ENCODE measurements around the gene CCSER2. TPM values are rescaled to one million over a fixed set of nuclear protein-coding genes. Genes with fewer than 3 reads are reported as not detected.

The CCSER2 gene
- total RNA-seq, 1 experiment from 2014 or later: 44.1 TPM

GRCh38 chr10:84542522-84543490 is 214.4 kb downstream of the CCSER2 start:
- Histone ChIP-seq H3K4me3 (ENCODE audit: low read depth, low read length, poor library complexity, severe bottlenecking) (no peak overlapping the region), H3K9me3 (ENCODE audit: low read depth, low read length, poor library complexity, severe bottlenecking) (no peaks in the 10 kb centered on the region), H3K27ac (ENCODE audit: low read depth, low read length, poor library complexity, severe bottlenecking) (no peak overlapping the region), H3K4me1 (ENCODE audit: insufficient read depth, low read length, poor library complexity, severe bottlenecking) (no peaks in the 10 kb centered on the region), H3K27me3 (replicated peaks; ENCODE audit: insufficient read depth, low read depth, low read length, poor library complexity) (peaks cover 3% of the 10 kb centered on the region), H3K36me3 (ENCODE audit: insufficient read depth, low read length, poor library complexity, severe bottlenecking) (no peaks in the 10 kb centered on the region)
- TF ChIP-seq EZH2 (IDR thresholded peaks at IDR 0.05; ENCODE audit: borderline replicate concordance, low read depth, low read length, poor library complexity, severe bottlenecking) (no peak), CTCF (conservative IDR thresholded peaks at IDR 0.05; ENCODE audit: low read depth, low read length) (no peak)
- intact Hi-C loops (cut with micrococcal nuclease; ENCODE audit: unreplicated experiment): loop anchor here (10.0 kb wide), 1 partner anchor 1832 kb away; no protein-coding TSS in a partner anchor
- DNase-seq (ENCODE audit: low spot score): no peak
- CTCF ChIA-PET: no interaction called here
- no TSS peak for BruUV-seq (replicated peaks)
- POLR2A ChIA-PET (ENCODE audit: low non-redundant PET): interaction anchor here (0.6 kb wide), 1 partner anchor 386 kb away, joined by 19 read pairs; no protein-coding TSS in a partner anchor

- DNase-seq (ENCODE audit: low spot score): no peak
These were observed 215.6 kb downstream of the CCSER2 start for GRCh38 chr10:84543948-84544347.

GRCh38 chr10:84545651-84546050 is 217.3 kb downstream of the CCSER2 start:
- no peak for TF ChIP-seq CTCF (conservative IDR thresholded peaks at IDR 0.05; ENCODE audit: low read depth, low read length)
- TF ChIP-seq EZH2 (IDR thresholded peaks at IDR 0.05; ENCODE audit: borderline replicate concordance, low read depth, low read length, poor library complexity, severe bottlenecking): no peak

More at GRCh38 chr10:84543948-84544347, 215.6 kb downstream of the CCSER2 start:
- BruUV-seq (replicated peaks): no TSS peak
- intact Hi-C loops (cut with micrococcal nuclease; ENCODE audit: unreplicated experiment): loop anchor here (10.0 kb wide), 1 partner anchor 1831 kb away; no protein-coding TSS in a partner anchor
- H3K4me3 ChIP-seq (ENCODE audit: low read depth, low read length, poor library complexity, severe bottlenecking): no peak overlapping the region
- POLR2A ChIA-PET (ENCODE audit: low non-redundant PET): no interaction called here
- no peaks in the 10 kb centered on the region for H3K36me3 ChIP-seq (ENCODE audit: insufficient read depth, low read length, poor library complexity, severe bottlenecking)
- TF ChIP-seq CTCF (conservative IDR thresholded peaks at IDR 0.05; ENCODE audit: low read depth, low read length) (no peak), EZH2 (IDR thresholded peaks at IDR 0.05; ENCODE audit: borderline replicate concordance, low read depth, low read length, poor library complexity, severe bottlenecking) (no peak)
- no peak overlapping the region for H3K27ac ChIP-seq (ENCODE audit: low read depth, low read length, poor library complexity, severe bottlenecking)
- H3K9me3 ChIP-seq (ENCODE audit: low read depth, low read length, poor library complexity, severe bottlenecking): no peaks in the 10 kb centered on the region
- H3K27me3 ChIP-seq (replicated peaks; ENCODE audit: insufficient read depth, low read depth, low read length, poor library complexity): peaks cover 3% of the 10 kb centered on the region
- CTCF ChIA-PET: no interaction called here
- no peaks in the 10 kb centered on the region for H3K4me1 ChIP-seq (ENCODE audit: insufficient read depth, low read length, poor library complexity, severe bottlenecking)

More at GRCh38 chr10:84545651-84546050, 217.3 kb downstream of the CCSER2 start:
- DNase-seq (ENCODE audit: low spot score): no peak
- H3K36me3 ChIP-seq (ENCODE audit: insufficient read depth, low read length, poor library complexity, severe bottlenecking): no peaks in the 10 kb centered on the region
- no peaks in the 10 kb centered on the region for H3K9me3 ChIP-seq (ENCODE audit: low read depth, low read length, poor library complexity, severe bottlenecking)
- no peak overlapping the region for H3K4me3 ChIP-seq (ENCODE audit: low read depth, low read length, poor library complexity, severe bottlenecking)
- no peaks in the 10 kb centered on the region for H3K4me1 ChIP-seq (ENCODE audit: insufficient read depth, low read length, poor library complexity, severe bottlenecking)
- intact Hi-C loops (cut with micrococcal nuclease; ENCODE audit: unreplicated experiment): loop anchor here (10.0 kb wide), 1 partner anchor 1829 kb away; no protein-coding TSS in a partner anchor
- BruUV-seq (replicated peaks): no TSS peak
- no peak overlapping the region for H3K27ac ChIP-seq (ENCODE audit: low read depth, low read length, poor library complexity, severe bottlenecking)
- POLR2A ChIA-PET (ENCODE audit: low non-redundant PET): no interaction called here
- CTCF ChIA-PET: no interaction called here
- peaks cover 15% of the 10 kb centered on the region for H3K27me3 ChIP-seq (replicated peaks; ENCODE audit: insufficient read depth, low read depth, low read length, poor library complexity)

All from A673 (cell line).